ENCODE results near the gene PRCC.

- TF ChIP-seq CTCF (IDR thresholded peaks at IDR 0.05) (no peak), EP300 (IDR thresholded peaks at IDR 0.05) (no peak), POLR2AphosphoS5 (IDR thresholded peaks at IDR 0.05) (no peak)
Measured at GRCh38 chr1:156844638-156845037, 77.3 kb downstream of the PRCC start.

All from esophagus muscularis mucosa (tissue), 4 donors.